Measurements from ENCODE around the gene BSDC1.

Gene BSDC1

DNA sequence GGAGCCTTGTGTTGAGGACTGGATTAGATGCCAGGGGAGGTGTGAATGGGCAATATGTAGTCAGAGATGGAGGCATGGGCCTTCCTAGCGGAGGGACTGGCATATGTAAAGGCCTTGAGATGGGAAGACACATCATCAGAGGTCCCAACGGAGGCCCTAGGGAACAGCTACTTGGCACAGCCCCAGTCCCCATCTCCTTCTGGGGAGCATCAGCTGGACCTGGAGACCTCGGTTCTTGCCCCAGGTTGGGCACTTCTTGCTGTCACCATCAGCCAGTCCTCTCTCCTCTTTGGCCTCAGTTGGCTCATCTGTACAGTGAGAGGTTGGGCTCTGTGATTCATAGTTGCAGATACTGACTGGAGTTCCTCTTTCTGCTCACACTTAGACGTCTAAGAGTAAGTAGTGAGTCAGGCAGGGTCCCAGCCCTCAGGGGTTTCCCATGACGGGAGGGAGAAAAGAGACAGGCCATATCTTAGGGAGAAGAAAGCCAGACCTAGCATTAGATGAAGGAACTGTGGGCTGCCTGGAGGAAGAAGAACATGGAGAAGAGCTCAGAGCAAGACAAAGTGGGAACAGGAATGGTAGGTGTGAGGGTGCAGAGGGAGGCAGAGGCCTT is 54.8 kb downstream of the BSDC1 start:
- Histone ChIP-seq H3K4me3 (ENCODE audit: low read depth, low read length) (no peak overlapping the region), H3K9me3 (ENCODE audit: severe bottlenecking) (no peaks in the 10 kb centered on the region), H3K27me3 (ENCODE audit: insufficient read depth, low read depth, severe bottlenecking) (no peaks in the 10 kb centered on the region), H3K27ac (no peak overlapping the region), H3K36me3 (peaks cover 7% of the 10 kb centered on the region)
- TF ChIP-seq, protein P1, sequence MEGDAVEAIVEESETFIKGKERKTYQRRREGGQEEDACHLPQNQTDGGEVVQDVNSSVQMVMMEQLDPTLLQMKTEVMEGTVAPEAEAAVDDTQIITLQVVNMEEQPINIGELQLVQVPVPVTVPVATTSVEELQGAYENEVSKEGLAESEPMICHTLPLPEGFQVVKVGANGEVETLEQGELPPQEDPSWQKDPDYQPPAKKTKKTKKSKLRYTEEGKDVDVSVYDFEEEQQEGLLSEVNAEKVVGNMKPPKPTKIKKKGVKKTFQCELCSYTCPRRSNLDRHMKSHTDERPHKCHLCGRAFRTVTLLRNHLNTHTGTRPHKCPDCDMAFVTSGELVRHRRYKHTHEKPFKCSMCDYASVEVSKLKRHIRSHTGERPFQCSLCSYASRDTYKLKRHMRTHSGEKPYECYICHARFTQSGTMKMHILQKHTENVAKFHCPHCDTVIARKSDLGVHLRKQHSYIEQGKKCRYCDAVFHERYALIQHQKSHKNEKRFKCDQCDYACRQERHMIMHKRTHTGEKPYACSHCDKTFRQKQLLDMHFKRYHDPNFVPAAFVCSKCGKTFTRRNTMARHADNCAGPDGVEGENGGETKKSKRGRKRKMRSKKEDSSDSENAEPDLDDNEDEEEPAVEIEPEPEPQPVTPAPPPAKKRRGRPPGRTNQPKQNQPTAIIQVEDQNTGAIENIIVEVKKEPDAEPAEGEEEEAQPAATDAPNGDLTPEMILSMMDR (IDR thresholded peaks at IDR 0.05; ENCODE audit: low read depth, low read length): no peak
- no peak for DNase-seq

DNA sequence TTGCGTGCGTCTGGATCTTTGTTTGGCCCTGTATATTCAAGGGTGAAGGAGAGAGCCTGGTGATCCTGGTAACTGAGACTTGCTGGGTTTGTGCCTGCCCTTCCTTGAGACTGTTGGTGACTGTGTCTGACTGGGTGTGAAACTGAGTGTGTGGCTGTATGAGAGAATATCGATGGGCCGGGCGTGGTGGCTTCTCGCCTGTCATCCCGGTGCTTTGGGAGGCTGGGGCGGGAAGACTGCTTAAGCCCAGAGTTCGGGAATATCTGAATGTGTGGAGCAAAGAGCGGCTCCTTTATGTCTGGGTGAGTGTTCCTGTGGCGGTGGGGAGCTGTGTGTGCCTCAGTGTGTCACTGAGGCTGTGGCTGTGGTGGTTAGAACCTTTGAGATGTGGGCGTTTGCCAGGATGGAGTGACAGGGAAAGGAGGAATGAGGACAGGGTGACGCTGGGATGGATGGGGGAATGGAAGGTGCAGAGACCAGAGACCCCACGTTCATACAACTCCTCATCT is 55.5 kb downstream of the BSDC1 start:
- TF ChIP-seq, protein P1 (IDR thresholded peaks at IDR 0.05; ENCODE audit: low read depth, low read length): no peak
- no peaks in the 10 kb centered on the region for H3K9me3 ChIP-seq (ENCODE audit: severe bottlenecking)
- no peak overlapping the region for H3K4me3 ChIP-seq (ENCODE audit: low read depth, low read length)
- no peak for DNase-seq
- peaks cover 15% of the 10 kb centered on the region for H3K36me3 ChIP-seq
- H3K27me3 ChIP-seq (ENCODE audit: insufficient read depth, low read depth, severe bottlenecking): no peaks in the 10 kb centered on the region
- no peak overlapping the region for H3K27ac ChIP-seq

DNA sequence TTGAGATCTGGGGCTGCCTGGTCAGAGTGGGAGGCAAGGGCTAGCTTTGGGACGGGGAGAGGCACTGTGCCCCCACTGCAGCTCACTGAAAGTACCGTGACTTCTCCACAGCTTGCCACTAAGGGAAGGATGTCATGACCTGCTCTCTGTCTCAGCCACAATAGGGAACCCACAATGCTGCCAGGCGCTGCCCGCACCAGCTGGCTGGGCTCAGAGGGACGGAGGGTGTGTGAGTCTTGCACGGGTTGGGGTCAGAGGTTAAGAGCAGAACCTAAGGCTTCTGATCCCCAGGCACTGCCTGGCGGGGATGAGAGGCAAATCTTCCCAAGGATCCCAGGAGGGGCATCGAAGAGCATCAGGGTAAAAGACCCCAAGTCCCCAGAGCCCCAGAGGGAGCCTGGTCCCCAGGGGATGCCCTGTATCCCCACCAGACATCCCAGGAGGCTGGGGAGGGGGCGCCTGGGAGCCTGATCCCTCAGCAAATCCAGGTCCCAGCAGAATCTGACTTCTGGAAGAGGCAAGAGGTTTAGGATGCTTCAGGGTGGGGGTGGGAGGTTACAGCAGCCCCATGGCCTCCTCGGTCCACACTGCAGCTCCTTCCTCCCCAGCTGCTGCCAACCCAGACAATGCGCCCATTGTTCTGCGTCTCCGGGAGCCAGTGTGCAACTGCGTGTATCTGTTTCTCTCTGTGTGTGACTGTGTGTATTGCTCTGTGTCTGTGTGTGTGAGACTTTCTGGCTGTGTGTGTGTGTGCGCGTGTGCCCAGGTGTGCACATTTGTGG is 56.2 kb downstream of the BSDC1 start:
- Histone ChIP-seq H3K27me3 (ENCODE audit: insufficient read depth, low read depth, severe bottlenecking) (no peaks in the 10 kb centered on the region), H3K27ac (no peak overlapping the region), H3K4me3 (ENCODE audit: low read depth, low read length) (no peak overlapping the region), H3K36me3 (peaks cover 21% of the 10 kb centered on the region), H3K9me3 (ENCODE audit: severe bottlenecking) (no peaks in the 10 kb centered on the region)
- TF ChIP-seq, protein P1 (IDR thresholded peaks at IDR 0.05; ENCODE audit: low read depth, low read length): no peak
- DNase-seq: no peak

DNA sequence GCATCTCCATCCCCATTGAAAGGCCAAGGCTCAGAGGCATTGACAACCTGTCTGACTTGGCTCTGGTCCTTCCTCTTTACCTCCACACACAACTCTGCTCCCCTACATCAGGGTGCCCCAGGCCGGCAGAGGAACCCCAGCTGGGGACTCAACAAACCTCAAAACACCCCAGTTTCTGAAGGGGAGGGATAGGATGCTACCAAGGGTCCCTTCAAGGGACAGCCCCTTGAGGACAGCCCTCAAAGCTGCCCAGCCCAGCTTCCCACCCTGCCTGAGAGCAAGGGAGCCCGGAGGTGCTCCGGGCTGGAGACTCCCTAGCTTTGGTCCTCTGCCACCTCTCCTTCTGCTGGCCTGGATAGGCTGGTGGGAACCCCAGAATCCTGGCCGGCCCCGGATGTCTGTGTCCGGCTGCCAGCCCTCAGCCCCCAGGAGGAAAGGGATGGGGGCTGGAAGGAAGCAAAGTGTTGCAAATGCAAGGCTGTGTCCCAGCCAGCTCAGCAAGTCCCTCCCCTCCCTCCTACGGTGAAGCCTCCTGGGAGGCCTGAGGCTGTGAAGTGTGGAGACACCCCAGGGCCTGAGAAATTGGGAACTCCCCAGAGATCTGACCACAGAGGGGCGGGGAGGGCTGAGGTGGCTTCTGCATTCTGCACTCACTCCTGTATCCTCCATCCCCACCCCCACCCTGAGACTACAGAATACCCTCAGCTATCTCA is 57.1 kb downstream of the BSDC1 start:
- DNase-seq: no peak
- Histone ChIP-seq H3K4me3 (ENCODE audit: low read depth, low read length) (no peak overlapping the region), H3K27ac (no peak overlapping the region), H3K9me3 (ENCODE audit: severe bottlenecking) (no peaks in the 10 kb centered on the region), H3K27me3 (ENCODE audit: insufficient read depth, low read depth, severe bottlenecking) (no peaks in the 10 kb centered on the region), H3K36me3 (peaks cover 31% of the 10 kb centered on the region)
- TF ChIP-seq, protein P1 (IDR thresholded peaks at IDR 0.05; ENCODE audit: low read depth, low read length): no peak

DNA sequence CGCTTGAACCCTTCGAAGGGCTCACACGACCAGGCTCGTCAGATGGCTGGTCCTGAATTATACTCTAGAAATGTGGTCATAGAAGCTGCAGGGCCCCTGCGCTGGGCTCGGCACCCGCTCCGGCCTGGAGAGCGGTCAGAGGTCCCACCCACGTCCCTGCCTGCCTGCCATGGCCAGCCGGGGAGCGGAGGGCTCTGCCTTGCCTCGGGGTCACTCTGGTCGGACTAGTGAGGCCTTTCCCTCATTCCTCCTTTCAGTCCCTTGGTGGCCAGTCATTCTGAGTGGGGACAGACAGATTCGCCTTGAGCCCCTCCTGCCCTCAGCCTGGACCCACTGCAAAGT is 57.7 kb downstream of the BSDC1 start:
- Histone ChIP-seq H3K9me3 (ENCODE audit: severe bottlenecking) (no peaks in the 10 kb centered on the region), H3K27ac (no peak overlapping the region), H3K36me3 (peaks cover 36% of the 10 kb centered on the region), H3K4me3 (ENCODE audit: low read depth, low read length) (peak overlapping the region; percentile 67), H3K27me3 (ENCODE audit: insufficient read depth, low read depth, severe bottlenecking) (no peaks in the 10 kb centered on the region)
- TF ChIP-seq, protein P1 (IDR thresholded peaks at IDR 0.05; ENCODE audit: low read depth, low read length): no peak
- DNase-seq: no peak
